ENCODE measurements around the gene ARSK.

Gene ARSK

DNA sequence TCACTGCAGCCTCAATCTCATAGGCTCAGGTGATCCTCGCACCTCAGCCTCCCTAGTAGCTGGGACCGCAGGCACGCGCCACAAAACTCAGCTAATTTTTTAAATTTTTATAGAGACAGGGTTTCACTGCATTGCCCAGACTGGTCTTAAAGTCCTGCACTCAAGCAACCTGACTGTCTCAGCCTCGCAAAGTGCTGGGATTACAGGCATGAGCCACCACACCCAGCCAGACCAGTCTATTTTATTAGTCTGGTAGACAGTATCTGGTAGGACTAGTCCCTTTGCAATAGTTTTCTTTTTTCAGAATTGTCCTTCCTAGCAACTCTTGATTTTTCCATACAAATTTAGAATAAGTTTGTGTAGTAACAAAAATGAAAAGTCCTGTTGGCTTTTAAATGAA is 50.9 kb downstream of the ARSK start:
- H3K4me1 ChIP-seq (ENCODE audit: control insufficient read depth, insufficient read depth, low read length): no peaks in the 10 kb centered on the region

DNA sequence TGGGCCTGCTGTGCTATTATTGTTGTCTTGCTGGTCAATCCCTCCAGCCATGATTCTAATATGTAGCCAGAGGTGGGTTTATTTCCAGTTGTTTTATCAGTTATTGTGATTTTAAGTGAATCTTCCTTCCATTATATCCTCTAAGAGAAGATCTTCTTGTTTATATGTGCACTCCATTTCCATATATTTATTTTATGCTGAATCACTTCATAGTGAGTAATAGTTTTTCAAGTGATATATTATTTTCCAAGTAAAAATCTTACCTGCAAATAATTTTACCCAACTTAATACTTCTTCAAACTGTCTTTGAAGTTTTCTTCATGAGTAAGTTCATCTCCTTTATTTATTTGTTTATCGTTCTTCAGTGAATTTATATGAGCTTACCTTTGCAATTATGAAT is 51.5 kb downstream of the ARSK start:
- no peaks in the 10 kb centered on the region for H3K4me1 ChIP-seq (ENCODE audit: control insufficient read depth, insufficient read depth, low read length)
- no peak overlapping the region for H3K27ac ChIP-seq (ENCODE audit: low read depth, low read length)
- H3K27me3 ChIP-seq (ENCODE audit: control insufficient read depth, insufficient read depth, low read length): no peaks in the 10 kb centered on the region
- no peaks in the 10 kb centered on the region for H3K9me3 ChIP-seq (ENCODE audit: control insufficient read depth, insufficient read depth, low read depth, low read length)
- no peak overlapping the region for H3K4me3 ChIP-seq (ENCODE audit: low read depth, low read length)
- no peaks in the 10 kb centered on the region for H3K36me3 ChIP-seq (ENCODE audit: control insufficient read depth, insufficient read depth, low read length)
- no peak overlapping the region for H3K9ac ChIP-seq (ENCODE audit: low read length)

More for the DNA sequence above, 50.9 kb downstream of the ARSK start:
- Histone ChIP-seq H3K9ac (ENCODE audit: low read length) (no peak overlapping the region), H3K27ac (ENCODE audit: low read depth, low read length) (no peak overlapping the region), H3K27me3 (ENCODE audit: control insufficient read depth, insufficient read depth, low read length) (no peaks in the 10 kb centered on the region), H3K36me3 (ENCODE audit: control insufficient read depth, insufficient read depth, low read length) (0 out of 2 replicates have a peak, but pooled peaks cover 5% of the 10 kb centered on the region), H3K4me3 (ENCODE audit: low read depth, low read length) (no peak overlapping the region), H3K9me3 (ENCODE audit: control insufficient read depth, insufficient read depth, low read depth, low read length) (no peaks in the 10 kb centered on the region)

DNA sequence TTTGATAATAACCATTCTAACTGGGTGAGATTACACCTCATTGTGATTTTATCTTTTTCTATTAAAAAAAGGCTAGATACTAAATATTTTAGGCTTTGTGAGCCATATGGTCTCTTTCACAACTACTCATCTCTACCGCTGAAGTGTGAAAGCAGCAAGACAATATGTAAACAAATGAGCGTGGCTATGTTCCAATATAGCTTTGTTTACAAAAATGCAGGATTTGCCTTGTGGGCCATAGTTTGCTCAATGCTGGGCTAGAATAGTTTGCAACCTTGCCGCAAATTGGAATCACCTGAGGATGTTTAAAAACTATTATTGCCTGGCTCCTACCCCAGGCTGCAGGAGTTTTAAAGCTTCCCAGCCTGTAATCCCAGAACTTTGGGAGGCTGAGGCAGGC is 54.8 kb downstream of the ARSK start:
- Histone ChIP-seq H3K36me3 (ENCODE audit: control insufficient read depth, insufficient read depth, low read length) (no peaks in the 10 kb centered on the region), H3K27me3 (ENCODE audit: control insufficient read depth, insufficient read depth, low read length) (no peaks in the 10 kb centered on the region), H3K4me1 (ENCODE audit: control insufficient read depth, insufficient read depth, low read length) (no peaks in the 10 kb centered on the region), H3K9me3 (ENCODE audit: control insufficient read depth, insufficient read depth, low read depth, low read length) (peaks cover 12% of the 10 kb centered on the region; the same call in 1 of the 2 replicates), H3K9ac (ENCODE audit: low read length) (no peak overlapping the region), H3K27ac (ENCODE audit: low read depth, low read length) (no peak overlapping the region), H3K4me3 (ENCODE audit: low read depth, low read length) (no peak overlapping the region)

GRCh38 chr5:95610546-95610945 is 55.6 kb downstream of the ARSK start:
- no peaks in the 10 kb centered on the region for H3K4me1 ChIP-seq (ENCODE audit: control insufficient read depth, insufficient read depth, low read length)
- no peak overlapping the region for H3K9ac ChIP-seq (ENCODE audit: low read length)
- H3K27me3 ChIP-seq (ENCODE audit: control insufficient read depth, insufficient read depth, low read length): no peaks in the 10 kb centered on the region
- peaks cover 12% of the 10 kb centered on the region; the same call in 1 of the 2 replicates for H3K9me3 ChIP-seq (ENCODE audit: control insufficient read depth, insufficient read depth, low read depth, low read length)
- no peaks in the 10 kb centered on the region for H3K36me3 ChIP-seq (ENCODE audit: control insufficient read depth, insufficient read depth, low read length)
- no peak overlapping the region for H3K4me3 ChIP-seq (ENCODE audit: low read depth, low read length)
- H3K27ac ChIP-seq (ENCODE audit: low read depth, low read length): no peak overlapping the region

- no peaks in the 10 kb centered on the region for H3K36me3 ChIP-seq (ENCODE audit: control insufficient read depth, insufficient read depth, low read length)
- no peaks in the 10 kb centered on the region for H3K4me1 ChIP-seq (ENCODE audit: control insufficient read depth, insufficient read depth, low read length)
- H3K9me3 ChIP-seq (ENCODE audit: control insufficient read depth, insufficient read depth, low read depth, low read length): peaks cover 12% of the 10 kb centered on the region; the same call in 1 of the 2 replicates
- H3K4me3 ChIP-seq (ENCODE audit: low read depth, low read length): no peak overlapping the region
- no peaks in the 10 kb centered on the region for H3K27me3 ChIP-seq (ENCODE audit: control insufficient read depth, insufficient read depth, low read length)
- H3K9ac ChIP-seq (ENCODE audit: low read length): no peak overlapping the region
- no peak overlapping the region for H3K27ac ChIP-seq (ENCODE audit: low read depth, low read length)
Measured at GRCh38 chr5:95611396-95611795, 56.5 kb downstream of the ARSK start.

DNA sequence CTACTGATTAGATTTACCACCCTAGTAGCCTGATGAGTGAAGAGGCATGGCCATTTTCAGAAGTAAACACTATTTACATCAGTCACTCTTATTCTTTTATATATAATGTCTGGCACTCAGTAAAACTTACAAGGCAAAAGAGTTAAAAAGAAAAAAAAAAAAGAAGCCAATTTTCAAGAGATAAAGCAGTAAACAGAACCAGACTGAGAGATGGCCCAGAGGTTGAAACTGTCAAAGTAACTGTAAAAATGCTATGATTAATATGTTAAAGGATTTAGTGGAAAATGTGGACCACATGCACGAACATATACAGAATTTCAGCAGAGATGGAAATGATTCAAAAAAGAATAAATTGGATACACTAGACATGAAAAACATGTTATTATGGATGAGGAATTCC is 58.6 kb downstream of the ARSK start:
- no peak overlapping the region for H3K27ac ChIP-seq (ENCODE audit: low read depth, low read length)
- H3K9ac ChIP-seq (ENCODE audit: low read length): no peak overlapping the region
- no peaks in the 10 kb centered on the region for H3K4me1 ChIP-seq (ENCODE audit: control insufficient read depth, insufficient read depth, low read length)
- peaks cover 12% of the 10 kb centered on the region; the same call in 1 of the 2 replicates for H3K9me3 ChIP-seq (ENCODE audit: control insufficient read depth, insufficient read depth, low read depth, low read length)
- H3K4me3 ChIP-seq (ENCODE audit: low read depth, low read length): no peak overlapping the region
- H3K27me3 ChIP-seq (ENCODE audit: control insufficient read depth, insufficient read depth, low read length): peaks cover 8% of the 10 kb centered on the region
- H3K36me3 ChIP-seq (ENCODE audit: control insufficient read depth, insufficient read depth, low read length): no peaks in the 10 kb centered on the region

GRCh38 chr5:95615164-95615467 is 60.2 kb downstream of the ARSK start:
- Histone ChIP-seq H3K4me3 (ENCODE audit: low read depth, low read length) (no peak overlapping the region), H3K36me3 (ENCODE audit: control insufficient read depth, insufficient read depth, low read length) (no peaks in the 10 kb centered on the region), H3K9ac (ENCODE audit: low read length) (no peak overlapping the region), H3K9me3 (ENCODE audit: control insufficient read depth, insufficient read depth, low read depth, low read length) (peaks cover 12% of the 10 kb centered on the region; the same call in 1 of the 2 replicates), H3K27me3 (ENCODE audit: control insufficient read depth, insufficient read depth, low read length) (peaks cover 24% of the 10 kb centered on the region), H3K27ac (ENCODE audit: low read depth, low read length) (no peak overlapping the region), H3K4me1 (ENCODE audit: control insufficient read depth, insufficient read depth, low read length) (0 out of 2 replicates have a peak, but pooled peaks cover 5% of the 10 kb centered on the region)

DNA sequence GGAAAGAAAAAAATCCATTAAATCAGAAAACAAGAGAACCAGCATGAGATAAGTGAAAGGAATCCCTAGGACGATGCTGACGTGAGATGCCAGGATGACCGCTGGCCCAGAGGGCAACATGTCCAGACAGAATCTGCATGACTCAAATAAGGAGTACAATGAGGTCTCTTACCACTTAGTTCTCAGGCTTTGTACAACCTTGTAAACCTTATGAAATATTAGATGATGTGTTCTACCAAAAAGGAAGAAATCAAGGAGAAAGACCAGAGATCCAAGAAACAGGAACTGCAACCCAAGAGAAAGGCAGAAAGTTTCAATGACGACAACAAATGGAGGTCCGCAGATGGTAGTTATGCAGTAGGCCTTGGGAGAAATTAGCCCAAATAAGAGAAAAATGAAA is 62.2 kb downstream of the ARSK start:
- no peak overlapping the region for H3K4me3 ChIP-seq (ENCODE audit: low read depth, low read length)
- H3K9ac ChIP-seq (ENCODE audit: low read length): no peak overlapping the region
- H3K27me3 ChIP-seq (ENCODE audit: control insufficient read depth, insufficient read depth, low read length): peaks cover 44% of the 10 kb centered on the region
- H3K4me1 ChIP-seq (ENCODE audit: control insufficient read depth, insufficient read depth, low read length): 0 out of 2 replicates have a peak, but pooled peaks cover 8% of the 10 kb centered on the region
- no peaks in the 10 kb centered on the region for H3K36me3 ChIP-seq (ENCODE audit: control insufficient read depth, insufficient read depth, low read length)
- H3K9me3 ChIP-seq (ENCODE audit: control insufficient read depth, insufficient read depth, low read depth, low read length): peaks cover 12% of the 10 kb centered on the region; the same call in 1 of the 2 replicates
- H3K27ac ChIP-seq (ENCODE audit: low read depth, low read length): no peak overlapping the region

- H3K27me3 ChIP-seq (ENCODE audit: control insufficient read depth, insufficient read depth, low read length): peaks cover 63% of the 10 kb centered on the region
- no peak overlapping the region for H3K4me3 ChIP-seq (ENCODE audit: low read depth, low read length)
- no peaks in the 10 kb centered on the region for H3K36me3 ChIP-seq (ENCODE audit: control insufficient read depth, insufficient read depth, low read length)
- no peak overlapping the region for H3K9ac ChIP-seq (ENCODE audit: low read length)
- 0 out of 2 replicates have a peak, but pooled peaks cover 1% of the 10 kb centered on the region for H3K9me3 ChIP-seq (ENCODE audit: control insufficient read depth, insufficient read depth, low read depth, low read length)
- no peak overlapping the region for H3K27ac ChIP-seq (ENCODE audit: low read depth, low read length)
- H3K4me1 ChIP-seq (ENCODE audit: control insufficient read depth, insufficient read depth, low read length): 0 out of 2 replicates have a peak, but pooled peaks cover 8% of the 10 kb centered on the region
Measured at GRCh38 chr5:95619096-95619495, 64.2 kb downstream of the ARSK start.

GRCh38 chr5:95619514-95620029 is 64.7 kb downstream of the ARSK start:
- no peaks in the 10 kb centered on the region for H3K9me3 ChIP-seq (ENCODE audit: control insufficient read depth, insufficient read depth, low read depth, low read length)
- H3K27ac ChIP-seq (ENCODE audit: low read depth, low read length): no peak overlapping the region
- H3K9ac ChIP-seq (ENCODE audit: low read length): no peak overlapping the region
- peak overlapping the region; percentile 61 for H3K4me3 ChIP-seq (ENCODE audit: low read depth, low read length)
- H3K4me1 ChIP-seq (ENCODE audit: control insufficient read depth, insufficient read depth, low read length): 0 out of 2 replicates have a peak, but pooled peaks cover 8% of the 10 kb centered on the region
- peaks cover 63% of the 10 kb centered on the region for H3K27me3 ChIP-seq (ENCODE audit: control insufficient read depth, insufficient read depth, low read length)
- no peaks in the 10 kb centered on the region for H3K36me3 ChIP-seq (ENCODE audit: control insufficient read depth, insufficient read depth, low read length)

GRCh38 chr5:95620030-95620869 is 65.3 kb downstream of the ARSK start, which contains the start of gene GPR150:
TSS of gene GPR150 (plus strand) at chr5:95620087. CDS start at chr5:95620276, 189 bp downstream.
- H3K4me3 ChIP-seq (ENCODE audit: low read depth, low read length): peak within 1 kb of the TSS; percentile 61
- H3K4me1 ChIP-seq (ENCODE audit: control insufficient read depth, insufficient read depth, low read length): 0 out of 2 replicates have a peak, but pooled peaks cover 8% of the 10 kb centered on the region
- no peaks in the 10 kb centered on the region for H3K36me3 ChIP-seq (ENCODE audit: control insufficient read depth, insufficient read depth, low read length)
- no peak within 1 kb of the TSS for H3K27ac ChIP-seq (ENCODE audit: low read depth, low read length)
- H3K9me3 ChIP-seq (ENCODE audit: control insufficient read depth, insufficient read depth, low read depth, low read length): no peaks in the 10 kb centered on the region
- peaks cover 63% of the 10 kb centered on the region for H3K27me3 ChIP-seq (ENCODE audit: control insufficient read depth, insufficient read depth, low read length)
- peak within 1 kb of the TSS; percentile 45 for H3K9ac ChIP-seq (ENCODE audit: low read length)

Data from HUES6 (cell line).